ENCODE measurements around the gene UQCRHL. TPM values are rescaled to one million over a fixed set of nuclear protein-coding genes. Genes with fewer than 3 reads are reported as not detected.
"Not testable (repeated sequence)": the region's sequence is repeated elsewhere in the genome, so short reads cannot be mapped to it uniquely, and the experiment has no call there.

Gene UQCRHL
- total RNA-seq, 1 donor from 2014 or later, result 1.8 TPM

DNA sequence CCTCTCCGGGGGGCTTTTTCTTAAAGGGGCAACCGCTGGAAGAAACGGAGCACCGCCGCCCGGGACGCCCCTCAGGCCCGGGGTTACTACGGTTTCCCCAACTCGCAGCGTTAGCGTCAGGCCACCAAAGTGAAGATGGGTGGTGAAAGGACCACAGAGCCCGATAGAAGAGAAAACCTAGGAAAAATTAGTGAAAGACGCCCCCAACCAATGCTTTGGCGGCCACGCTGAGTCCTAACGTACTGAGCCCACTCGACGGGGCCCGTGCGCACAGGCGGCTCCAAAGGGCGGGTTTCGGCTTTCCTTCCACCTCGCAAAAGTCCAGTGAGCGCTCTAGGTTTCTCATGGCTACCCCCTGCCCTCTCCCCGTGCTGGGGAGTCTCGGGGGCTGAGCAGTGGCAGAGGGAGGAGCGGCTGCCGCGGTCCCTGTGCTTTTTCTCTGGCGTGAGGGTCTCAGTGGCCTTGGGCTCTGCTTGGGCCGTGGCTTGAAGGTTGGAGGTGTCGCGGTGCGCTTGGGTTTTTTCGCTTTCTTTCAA lies 27.8 kb upstream of the UQCRHL start:
- DNase-seq (ENCODE audit: low read depth), result no peak
- FAIRE-seq, result no peak

DNA sequence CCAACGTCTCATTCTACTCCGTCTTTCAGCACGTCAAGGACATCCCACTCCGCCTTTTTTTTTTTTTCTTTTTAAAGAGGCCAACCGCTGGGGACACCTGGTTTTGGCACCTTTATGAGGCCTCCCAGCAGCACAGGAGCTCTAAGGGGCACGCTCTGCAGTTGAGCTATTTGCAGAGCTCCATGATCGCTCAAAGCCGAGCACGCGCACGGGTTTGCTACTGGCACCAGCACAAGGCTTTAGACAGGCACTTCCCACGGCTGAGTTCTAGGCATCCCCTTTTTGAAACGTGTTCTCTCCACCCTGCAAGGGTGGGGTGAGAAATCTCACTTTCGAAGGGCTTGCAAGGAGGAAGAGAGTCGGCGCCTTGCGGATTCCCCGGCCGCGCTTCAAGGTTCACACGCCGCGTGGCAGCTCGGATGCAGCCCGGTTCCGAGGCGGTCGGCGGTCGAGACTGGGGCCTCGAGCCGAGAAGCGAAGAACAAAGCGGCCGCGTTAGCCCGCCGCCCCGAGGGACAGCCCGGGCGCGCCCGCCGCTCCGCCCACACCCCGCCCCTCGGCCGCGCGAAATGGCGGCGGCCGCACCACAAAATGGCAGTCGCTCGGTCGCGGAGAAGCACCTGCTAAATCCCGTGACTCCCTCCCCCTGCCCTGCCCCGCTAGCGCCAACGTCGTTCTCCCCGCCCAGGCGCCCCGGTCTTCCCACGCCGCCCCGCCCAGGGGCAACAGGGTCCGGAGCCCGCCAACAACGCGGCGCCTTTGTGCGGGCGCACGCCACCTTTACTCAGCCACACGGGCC lies 27.2 kb upstream of the UQCRHL start:
- DNase-seq (ENCODE audit: low read depth) (peak; percentile 89), FAIRE-seq (no peak)
- no peaks in the 10 kb centered on the region for H3K27me3 ChIP-seq (ENCODE audit: control insufficient read depth, insufficient read depth, low read length)
- TF ChIP-seq, protein P1, sequence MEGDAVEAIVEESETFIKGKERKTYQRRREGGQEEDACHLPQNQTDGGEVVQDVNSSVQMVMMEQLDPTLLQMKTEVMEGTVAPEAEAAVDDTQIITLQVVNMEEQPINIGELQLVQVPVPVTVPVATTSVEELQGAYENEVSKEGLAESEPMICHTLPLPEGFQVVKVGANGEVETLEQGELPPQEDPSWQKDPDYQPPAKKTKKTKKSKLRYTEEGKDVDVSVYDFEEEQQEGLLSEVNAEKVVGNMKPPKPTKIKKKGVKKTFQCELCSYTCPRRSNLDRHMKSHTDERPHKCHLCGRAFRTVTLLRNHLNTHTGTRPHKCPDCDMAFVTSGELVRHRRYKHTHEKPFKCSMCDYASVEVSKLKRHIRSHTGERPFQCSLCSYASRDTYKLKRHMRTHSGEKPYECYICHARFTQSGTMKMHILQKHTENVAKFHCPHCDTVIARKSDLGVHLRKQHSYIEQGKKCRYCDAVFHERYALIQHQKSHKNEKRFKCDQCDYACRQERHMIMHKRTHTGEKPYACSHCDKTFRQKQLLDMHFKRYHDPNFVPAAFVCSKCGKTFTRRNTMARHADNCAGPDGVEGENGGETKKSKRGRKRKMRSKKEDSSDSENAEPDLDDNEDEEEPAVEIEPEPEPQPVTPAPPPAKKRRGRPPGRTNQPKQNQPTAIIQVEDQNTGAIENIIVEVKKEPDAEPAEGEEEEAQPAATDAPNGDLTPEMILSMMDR (IDR thresholded peaks at IDR 0.05; ENCODE audit: insufficient read depth, low read length, severe bottlenecking), result no peak
- H3K36me3 ChIP-seq (ENCODE audit: control insufficient read depth, insufficient read depth, low read length), result no peaks in the 10 kb centered on the region
- H3K4me3 ChIP-seq (ENCODE audit: low read depth, low read length), result peak overlapping the region; percentile 63

More for the DNA sequence above, 27.8 kb upstream of the UQCRHL start:
- TF ChIP-seq, protein P1 (IDR thresholded peaks at IDR 0.05; ENCODE audit: insufficient read depth, low read length, severe bottlenecking), result no peak
- no peaks in the 10 kb centered on the region for H3K27me3 ChIP-seq (ENCODE audit: control insufficient read depth, insufficient read depth, low read length)
- peak overlapping the region; percentile 63 for H3K4me3 ChIP-seq (ENCODE audit: low read depth, low read length)
- no peaks in the 10 kb centered on the region for H3K36me3 ChIP-seq (ENCODE audit: control insufficient read depth, insufficient read depth, low read length)

DNA sequence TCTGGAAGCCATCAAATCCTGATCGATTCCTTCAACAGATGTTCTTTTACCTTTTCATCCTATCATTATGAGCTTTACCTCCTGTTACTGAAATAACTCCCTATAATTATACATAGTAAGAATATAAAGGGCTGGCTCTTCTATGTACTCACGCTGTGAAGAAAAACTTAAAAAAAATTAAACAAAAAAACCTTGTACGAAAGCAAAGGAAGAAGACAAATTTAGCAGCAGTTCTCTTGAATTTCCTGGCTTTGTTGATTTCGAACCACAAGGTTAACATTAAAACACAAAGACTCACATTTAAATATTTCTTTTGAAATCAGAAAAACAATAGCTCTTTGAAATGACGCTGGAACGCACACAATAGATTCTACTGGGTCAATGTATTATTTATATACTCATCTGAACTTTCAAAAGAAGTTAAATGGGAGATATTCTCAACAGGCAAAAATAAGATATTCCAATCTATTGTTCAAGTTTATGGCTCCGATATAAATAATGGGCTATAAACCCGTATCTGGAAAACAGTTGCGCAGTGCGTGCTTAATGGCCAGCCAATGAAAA lies 26.5 kb upstream of the UQCRHL start:
- H3K4me3 ChIP-seq (ENCODE audit: low read depth, low read length), result peak overlapping the region; percentile 63
- no peaks in the 10 kb centered on the region for H3K36me3 ChIP-seq (ENCODE audit: control insufficient read depth, insufficient read depth, low read length)
- FAIRE-seq, result no peak
- DNase-seq (ENCODE audit: low read depth), result no peak
- no peaks in the 10 kb centered on the region for H3K27me3 ChIP-seq (ENCODE audit: control insufficient read depth, insufficient read depth, low read length)
- TF ChIP-seq, protein P1 (IDR thresholded peaks at IDR 0.05; ENCODE audit: insufficient read depth, low read length, severe bottlenecking), result no peak

DNA sequence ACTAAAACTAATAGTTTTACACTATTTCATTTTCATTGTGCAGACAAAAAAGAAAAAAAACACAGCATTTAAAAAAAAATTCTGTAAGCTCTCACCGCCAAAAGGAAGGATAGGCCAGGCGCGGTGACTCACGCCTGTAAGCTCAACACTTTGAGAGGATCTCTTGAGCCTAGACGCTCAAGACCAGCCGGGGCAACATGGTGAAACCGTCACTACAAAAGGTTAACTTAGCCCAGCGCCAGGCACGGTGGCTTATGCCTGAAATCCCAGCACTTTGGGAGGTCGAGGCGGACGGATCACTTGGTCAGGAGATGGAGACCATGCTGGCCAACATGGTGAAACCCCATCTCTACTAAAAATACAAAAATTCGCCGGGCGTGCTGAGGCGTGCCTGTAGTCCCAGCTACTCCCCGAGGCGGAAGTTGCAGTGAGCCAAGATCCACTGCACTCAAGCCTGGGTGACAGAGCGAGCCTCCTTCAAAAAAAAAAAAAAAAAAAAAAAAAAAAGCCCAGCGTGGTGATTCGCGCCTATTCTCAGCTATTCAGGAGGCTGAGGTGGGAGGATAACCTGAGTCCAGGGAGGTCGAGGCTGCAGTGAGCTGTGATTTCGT lies 25.7 kb upstream of the UQCRHL start:
- FAIRE-seq, result no peak

DNA sequence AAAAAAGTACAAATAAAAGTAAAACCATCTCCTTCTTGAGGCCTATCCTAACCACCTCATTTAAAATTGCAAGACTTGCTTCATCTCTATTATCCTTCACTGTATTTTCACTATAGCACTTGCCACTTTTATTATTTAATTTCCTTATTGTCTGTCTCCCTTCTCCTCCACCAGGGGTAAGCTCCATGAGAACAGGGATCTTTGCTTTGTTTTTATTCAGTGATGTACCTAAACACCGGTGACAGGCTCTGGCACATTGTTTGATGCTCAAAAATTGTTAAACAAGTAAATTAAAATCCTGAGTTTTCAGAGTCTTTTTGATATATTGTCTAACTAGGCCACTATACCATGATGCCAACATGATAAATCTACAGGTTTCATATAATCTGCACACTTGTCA lies 22.8 kb upstream of the UQCRHL start:
- Histone ChIP-seq H3K4me3 (ENCODE audit: low read depth, low read length) (no peak overlapping the region), H3K27me3 (ENCODE audit: control insufficient read depth, insufficient read depth, low read length) (no peaks in the 10 kb centered on the region), H3K36me3 (ENCODE audit: control insufficient read depth, insufficient read depth, low read length) (no peaks in the 10 kb centered on the region)
- DNase-seq (ENCODE audit: low read depth) (no peak), FAIRE-seq (no peak)
- TF ChIP-seq, protein P1 (IDR thresholded peaks at IDR 0.05; ENCODE audit: insufficient read depth, low read length, severe bottlenecking), result no peak

More for the DNA sequence above, 25.7 kb upstream of the UQCRHL start:
- Histone ChIP-seq H3K27me3 (ENCODE audit: control insufficient read depth, insufficient read depth, low read length) (no peaks in the 10 kb centered on the region), H3K36me3 (ENCODE audit: control insufficient read depth, insufficient read depth, low read length) (no peaks in the 10 kb centered on the region), H3K4me3 (ENCODE audit: low read depth, low read length) (peak overlapping the region; percentile 63)
- peak; percentile 89 for DNase-seq (ENCODE audit: low read depth)
- TF ChIP-seq, protein P1 (IDR thresholded peaks at IDR 0.05; ENCODE audit: insufficient read depth, low read length, severe bottlenecking), result no peak

DNA sequence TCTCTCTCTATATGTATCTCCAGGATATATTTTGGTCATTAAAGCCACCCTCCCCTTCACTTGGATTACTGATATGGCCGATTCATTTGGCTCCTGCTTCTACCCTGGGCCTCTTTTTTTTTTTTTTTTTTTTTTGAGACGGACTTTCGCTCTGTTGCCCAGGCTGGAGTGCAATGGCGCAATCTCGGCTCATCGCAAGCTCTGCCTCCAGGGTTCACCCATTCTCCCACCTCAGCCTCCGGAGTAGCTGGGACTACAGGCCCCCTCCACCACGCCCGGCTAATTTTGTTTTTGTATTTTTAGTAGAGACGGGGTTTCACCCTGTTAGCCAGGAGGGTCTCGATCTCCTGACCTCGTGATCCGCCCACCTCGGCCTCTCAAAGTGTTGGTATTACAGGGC lies 21.5 kb upstream of the UQCRHL start:
- H3K36me3 ChIP-seq (ENCODE audit: control insufficient read depth, insufficient read depth, low read length); DNase-seq (ENCODE audit: low read depth); H3K4me3 ChIP-seq (ENCODE audit: low read depth, low read length); FAIRE-seq; H3K27me3 ChIP-seq (ENCODE audit: control insufficient read depth, insufficient read depth, low read length): not testable (repeated sequence)

DNA sequence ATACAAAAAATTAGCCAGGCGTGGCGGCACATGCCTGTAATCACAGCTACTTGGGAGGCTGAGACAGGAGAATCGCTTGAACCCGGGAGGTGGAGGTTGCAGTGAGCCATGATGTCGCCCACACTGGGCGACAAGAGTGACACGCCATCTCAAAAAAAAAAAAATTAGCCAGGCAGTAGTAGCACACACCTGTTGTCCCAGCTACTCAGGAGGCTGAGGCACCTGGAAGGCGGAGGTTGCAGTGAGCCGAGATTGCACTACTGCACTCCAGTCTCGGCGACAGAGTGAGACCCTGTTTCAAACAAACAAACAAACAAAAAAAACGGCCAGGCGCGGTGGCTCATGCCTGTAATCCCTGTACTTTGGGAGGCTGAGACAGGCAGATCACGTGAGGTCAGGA lies 20.1 kb upstream of the UQCRHL start:
- FAIRE-seq; H3K27me3 ChIP-seq (ENCODE audit: control insufficient read depth, insufficient read depth, low read length); H3K36me3 ChIP-seq (ENCODE audit: control insufficient read depth, insufficient read depth, low read length): not testable (repeated sequence)

More for the DNA sequence above, 20.1 kb upstream of the UQCRHL start:
- not testable (repeated sequence) for DNase-seq (ENCODE audit: low read depth); H3K4me3 ChIP-seq (ENCODE audit: low read depth, low read length)
